ENCODE data around the gene PLA2G2D. TPM values are rescaled to one million over a fixed set of nuclear protein-coding genes. Genes with fewer than 3 reads are reported as not detected.

PLA2G2D gene
- total and polyA plus RNA-seq, 2 of the 8 experiments (the other 6 are each of a cell fraction or from before 2014, with no cell fraction given): not detected

DNA sequence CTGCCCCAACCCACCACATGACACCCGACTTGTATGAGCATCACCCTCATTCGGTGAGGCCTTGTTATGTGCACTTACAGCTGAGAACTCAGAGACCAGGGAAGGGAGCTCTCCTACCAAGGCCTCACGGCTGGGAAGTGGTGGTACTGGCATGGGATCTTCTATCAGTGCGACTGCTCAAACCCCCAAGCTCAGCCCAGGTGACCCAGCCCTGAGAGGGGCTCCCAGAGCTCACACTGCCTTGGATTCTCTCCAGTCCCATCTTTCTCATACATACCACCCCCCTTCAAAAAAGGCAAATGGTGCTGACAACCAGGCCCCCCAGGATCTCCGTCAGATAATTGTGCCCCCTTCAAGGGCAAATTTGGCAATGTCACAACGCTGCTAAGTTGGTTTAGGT, 19.0 kb upstream of the PLA2G2D start:
- H3K23ac ChIP-seq (ENCODE audit: insufficient read length): no peak overlapping the region
- no peaks in the 10 kb centered on the region for H3K36me3 ChIP-seq (ENCODE audit: control insufficient read depth in 2 of 4, insufficient read depth in 4 of 4, low read length in 3 of 4)
- no peak overlapping the region for H2BK5ac ChIP-seq (ENCODE audit: low read depth, low read length)
- H2BK120ac ChIP-seq (replicated peaks; ENCODE audit: low read depth, low read length): no peak overlapping the region
- DNase-seq (ENCODE audit: low read depth in 1 of 2, low spot score in 2 of 2): no peak
- H2AFZ ChIP-seq (ENCODE audit: low read length): no peak overlapping the region
- WGBS, 2 experiments (ENCODE audit: extremely low coverage in 1 of 2, insufficient coverage in 1 of 2, insufficient read length in 1 of 2, insufficient replicate concordance in 2 of 2, low coverage in 1 of 2, low lambda C conversion rate in 2 of 2, missing lambda C conversion rate in 1 of 2): 76% methylated on average over 6 of the region's 6 CpGs; no CpG with 5 or more reads in 1 of the 2 experiments
- no peak overlapping the region for H3K4me2 ChIP-seq (ENCODE audit: insufficient read depth in 1 of 2, low read depth in 2 of 2, low read length in 2 of 2)
- no peak overlapping the region for H4K5ac ChIP-seq (ENCODE audit: insufficient read length, low read depth, low read length)
- POLR2A ChIA-PET (ENCODE audit: partially characterized antibody): no interaction called here
- FAIRE-seq: no peak
- H3K14ac ChIP-seq (ENCODE audit: insufficient read length): no peak overlapping the region
- no peaks in the 10 kb centered on the region for H3K27me3 ChIP-seq (replicated peaks in 1 of 4; ENCODE audit: control insufficient read depth in 3 of 4, extremely low read depth in 1 of 4, insufficient read depth in 3 of 4, low read length in 3 of 4)
- H3K9me3 ChIP-seq (ENCODE audit: insufficient read depth in 2 of 2, low read depth in 1 of 2, low read length in 1 of 2): no peaks in the 10 kb centered on the region; a peak in 1 of 4 replicates
- peaks cover 3% of the 10 kb centered on the region; the same call in 1 of the 2 replicates for H3K23me2 ChIP-seq (ENCODE audit: low read depth, low read length)
- no peak overlapping the region for H2BK20ac ChIP-seq (ENCODE audit: low read length)
- no peak overlapping the region for H3K4ac ChIP-seq (replicated peaks; ENCODE audit: insufficient read length, low read depth, low read length)
- H3K56ac ChIP-seq (replicated peaks; ENCODE audit: insufficient read length, low read depth, low read length): no peak overlapping the region
- no peak overlapping the region for H2AK5ac ChIP-seq (ENCODE audit: low read depth, low read length)
- no peak overlapping the region for H3K18ac ChIP-seq (ENCODE audit: extremely low read depth, low read length)
- no peaks in the 10 kb centered on the region for H4K20me1 ChIP-seq (replicated peaks in 1 of 2; ENCODE audit: control insufficient read depth in 1 of 2, insufficient read depth in 2 of 2, low read length in 2 of 2)
- H3K9ac ChIP-seq (replicated peaks in 1 of 4; ENCODE audit: extremely low read depth in 1 of 4, low read depth in 3 of 4, low read length in 3 of 4): no peak overlapping the region
- no peak overlapping the region for H4K91ac ChIP-seq (replicated peaks; ENCODE audit: insufficient read length, low read length)
- no peak overlapping the region for H2BK12ac ChIP-seq (ENCODE audit: low read depth, low read length)
- H2BK15ac ChIP-seq (ENCODE audit: low read length): no peak overlapping the region
- no peaks in the 10 kb centered on the region for H3K4me1 ChIP-seq (replicated peaks in 1 of 4; ENCODE audit: control insufficient read depth in 3 of 4, insufficient read depth in 4 of 4, low read length in 3 of 4)
- CTCF ChIA-PET (ENCODE audit: partially characterized antibody): no interaction called here
- H3K27ac ChIP-seq (ENCODE audit: low read depth, low read length): no peak overlapping the region
- H4K8ac ChIP-seq (ENCODE audit: extremely low read depth, insufficient read depth, low read length): no peak overlapping the region
- H3K79me2 ChIP-seq (ENCODE audit: control insufficient read depth in 1 of 2, insufficient read depth in 2 of 2, low read length in 2 of 2): no peaks in the 10 kb centered on the region
- H3K4me3 ChIP-seq (ENCODE audit: extremely low read depth in 1 of 4, insufficient read depth in 2 of 4, low read depth in 3 of 4, low read length in 4 of 4): no peak overlapping the region
- H3K79me1 ChIP-seq (ENCODE audit: low read depth, low read length): no peaks in the 10 kb centered on the region
- TF ChIP-seq CEBPB (IDR thresholded peaks at IDR 0.05; ENCODE audit: low read depth, low read length): no peak
- no peak for TF ChIP-seq RXRA (IDR thresholded peaks at IDR 0.05; ENCODE audit: insufficient read depth, low read depth, low read length)
- no peak for TF ChIP-seq TAF7 (optimal IDR thresholded peaks at IDR 0.05; ENCODE audit: borderline replicate concordance, low read depth, low read length)
- TF ChIP-seq POLR2AphosphoS5 (IDR thresholded peaks at IDR 0.05; ENCODE audit: low read depth, low read length): no peak
- no peak for TF ChIP-seq ASH2L (IDR thresholded peaks at IDR 0.05; ENCODE audit: low read length)
- no peak for TF ChIP-seq POU5F1 (IDR thresholded peaks at IDR 0.05; ENCODE audit: low read depth, low read length)
- TF ChIP-seq JUND (IDR thresholded peaks at IDR 0.05; ENCODE audit: low read length): no peak
- TF ChIP-seq, protein P1, sequence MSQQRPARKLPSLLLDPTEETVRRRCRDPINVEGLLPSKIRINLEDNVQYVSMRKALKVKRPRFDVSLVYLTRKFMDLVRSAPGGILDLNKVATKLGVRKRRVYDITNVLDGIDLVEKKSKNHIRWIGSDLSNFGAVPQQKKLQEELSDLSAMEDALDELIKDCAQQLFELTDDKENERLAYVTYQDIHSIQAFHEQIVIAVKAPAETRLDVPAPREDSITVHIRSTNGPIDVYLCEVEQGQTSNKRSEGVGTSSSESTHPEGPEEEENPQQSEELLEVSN (IDR thresholded peaks at IDR 0.05): no peak
- no peak for TF ChIP-seq BRCA1 (IDR thresholded peaks at IDR 0.05; ENCODE audit: low read depth, low read length)
- no peak for TF ChIP-seq JUN (IDR thresholded peaks at IDR 0.05; ENCODE audit: low read depth, low read length)
- no peak for TF ChIP-seq SP2 (IDR thresholded peaks at IDR 0.05; ENCODE audit: low read length)
- TF ChIP-seq HDAC6 (IDR thresholded peaks at IDR 0.05; ENCODE audit: low read depth, low read length): no peak
- TF ChIP-seq, protein P2, sequence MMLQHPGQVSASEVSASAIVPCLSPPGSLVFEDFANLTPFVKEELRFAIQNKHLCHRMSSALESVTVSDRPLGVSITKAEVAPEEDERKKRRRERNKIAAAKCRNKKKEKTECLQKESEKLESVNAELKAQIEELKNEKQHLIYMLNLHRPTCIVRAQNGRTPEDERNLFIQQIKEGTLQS (IDR thresholded peaks at IDR 0.05; ENCODE audit: insufficient read depth, low read depth, low read length): no peak
- TF ChIP-seq ZNF274 (IDR thresholded peaks at IDR 0.05; ENCODE audit: borderline replicate concordance, extremely low read depth, low read length): no peak
- no peak for TF ChIP-seq CREB1 (IDR thresholded peaks at IDR 0.05)
